ENCODE results near the gene LHX5.

LHX5 gene

DNA sequence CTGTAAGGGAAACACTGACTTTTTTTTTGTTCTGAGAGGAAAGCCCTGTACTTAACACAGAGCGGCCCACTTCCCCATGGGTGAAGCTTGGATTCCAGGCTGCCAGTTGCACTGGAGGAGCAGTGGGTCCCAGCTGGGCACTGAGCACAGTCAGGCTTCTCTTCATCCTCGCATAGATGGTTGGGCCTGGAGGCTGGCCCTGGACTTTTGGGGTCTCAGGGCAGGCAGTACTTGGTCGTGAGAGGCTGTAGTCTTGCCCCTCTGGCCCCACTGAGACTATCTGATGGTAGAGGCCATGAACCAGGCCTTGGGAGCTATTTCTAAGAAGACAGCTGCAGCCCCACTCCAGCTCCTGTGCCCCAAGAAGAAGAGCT, 6.2 kb upstream of the LHX5 start:
- no peak for DNase-seq (ENCODE audit: low spot score)

DNA sequence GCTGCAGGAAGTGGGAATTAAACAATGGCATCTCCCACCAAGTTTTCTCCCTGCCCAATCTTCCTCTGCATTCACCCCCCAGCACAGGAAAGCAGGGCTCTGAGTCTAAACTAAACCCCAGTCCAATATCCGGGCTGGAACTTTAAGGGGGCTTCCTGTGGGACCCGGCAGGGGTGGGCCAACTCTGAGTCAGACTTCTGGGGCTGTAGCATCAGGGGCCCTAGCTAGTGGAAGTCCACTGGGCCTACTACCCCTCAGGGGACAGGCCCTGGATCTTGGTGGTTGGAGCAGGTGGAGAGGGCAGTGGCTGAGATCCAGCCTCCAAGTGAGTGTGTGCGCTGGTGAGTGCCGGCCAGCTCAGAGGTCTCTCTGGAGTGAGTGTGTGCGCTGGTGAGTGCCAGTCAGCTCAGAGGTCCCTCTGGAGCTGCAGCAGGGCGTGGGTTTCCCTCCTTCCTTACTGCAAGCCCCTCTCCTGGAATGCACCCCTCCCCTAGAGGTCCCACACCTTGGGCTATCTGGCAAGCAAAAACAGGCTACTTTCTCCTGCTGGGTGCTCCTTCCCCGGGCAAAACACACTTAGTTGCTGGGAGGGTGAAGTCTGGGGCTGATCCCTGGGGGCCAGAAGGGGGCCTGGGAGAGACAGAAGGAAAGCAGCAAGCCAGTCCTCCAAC, 5.6 kb upstream of the LHX5 start:
- no peak for DNase-seq (ENCODE audit: low spot score)

DNA sequence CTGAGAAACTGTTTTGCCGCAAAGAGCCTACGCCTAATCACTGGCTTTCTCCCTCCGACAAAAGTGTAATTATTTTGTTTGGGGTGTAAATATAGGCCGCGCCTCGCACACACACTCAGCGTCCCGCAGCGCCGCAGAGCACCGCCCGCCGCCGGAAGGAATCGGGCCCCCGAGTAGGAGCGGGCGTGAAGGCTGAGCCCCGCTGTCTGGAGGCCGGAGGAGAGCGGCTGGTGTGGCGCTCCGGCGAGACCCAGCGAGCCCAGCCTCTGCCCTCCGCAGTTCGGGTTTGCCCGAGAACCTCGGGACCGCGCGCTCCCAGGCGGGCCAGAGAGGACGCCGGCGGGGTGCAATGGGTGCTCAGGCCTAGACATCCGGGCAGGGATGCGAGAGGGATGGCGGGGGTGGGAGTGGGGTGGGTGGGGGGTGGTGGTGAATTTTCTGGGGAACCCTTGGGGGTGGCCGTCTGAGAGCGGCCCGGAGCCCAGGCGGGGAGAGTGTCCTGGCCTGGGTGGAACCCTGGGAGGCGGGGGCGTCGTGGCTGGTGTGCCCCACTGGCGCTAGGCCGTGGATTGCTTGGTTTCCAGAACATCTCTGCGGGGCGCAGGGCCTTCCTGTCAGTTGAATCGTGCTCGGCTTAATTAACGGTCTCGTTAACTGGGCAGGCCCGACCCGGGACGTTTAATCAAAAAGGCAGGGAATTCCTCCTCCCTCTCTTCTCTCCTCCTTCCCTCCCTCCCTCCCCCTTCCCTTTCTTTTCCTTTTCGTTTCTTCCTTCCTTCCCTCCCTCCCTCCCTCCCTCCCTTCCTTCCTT, 4.7 kb upstream of the LHX5 start:
- DNase-seq (ENCODE audit: low spot score) = no peak

DNA sequence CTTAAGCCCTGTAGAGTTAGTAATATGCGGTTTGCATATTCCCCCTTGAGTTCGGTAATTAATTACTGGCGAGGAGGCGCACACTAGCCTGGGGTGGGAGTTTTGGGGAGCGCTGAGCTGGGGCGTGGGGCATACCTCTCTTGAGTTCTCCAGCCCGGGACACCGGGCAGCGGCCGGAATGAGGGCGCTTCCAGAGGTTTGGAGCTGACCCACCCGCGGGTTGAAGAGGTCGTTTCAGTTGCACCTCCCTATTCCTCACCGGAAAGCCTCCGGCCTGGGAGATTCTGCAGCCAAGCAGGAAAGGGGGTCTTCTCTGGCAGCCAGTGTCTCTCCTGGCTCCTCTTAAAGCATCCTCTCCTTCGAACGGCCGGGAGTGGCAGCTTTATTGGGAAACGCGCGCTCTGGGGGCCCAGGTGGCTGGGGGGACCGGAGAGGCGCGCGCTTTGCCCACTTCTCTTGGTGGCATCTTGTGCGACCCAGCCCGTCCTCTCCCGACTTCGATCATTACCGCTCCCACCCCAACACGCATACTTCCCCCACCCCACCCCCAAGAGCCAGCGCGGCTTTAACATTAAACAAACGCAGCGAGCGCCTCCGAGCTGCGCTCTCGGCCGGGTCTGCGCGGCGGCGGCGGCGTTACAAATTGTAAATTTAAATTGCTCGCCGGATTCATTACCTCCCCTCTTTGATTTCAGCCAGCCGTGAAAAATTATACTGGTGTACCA, 3.9 kb upstream of the LHX5 start:
- no peak for DNase-seq (ENCODE audit: low spot score)

DNA sequence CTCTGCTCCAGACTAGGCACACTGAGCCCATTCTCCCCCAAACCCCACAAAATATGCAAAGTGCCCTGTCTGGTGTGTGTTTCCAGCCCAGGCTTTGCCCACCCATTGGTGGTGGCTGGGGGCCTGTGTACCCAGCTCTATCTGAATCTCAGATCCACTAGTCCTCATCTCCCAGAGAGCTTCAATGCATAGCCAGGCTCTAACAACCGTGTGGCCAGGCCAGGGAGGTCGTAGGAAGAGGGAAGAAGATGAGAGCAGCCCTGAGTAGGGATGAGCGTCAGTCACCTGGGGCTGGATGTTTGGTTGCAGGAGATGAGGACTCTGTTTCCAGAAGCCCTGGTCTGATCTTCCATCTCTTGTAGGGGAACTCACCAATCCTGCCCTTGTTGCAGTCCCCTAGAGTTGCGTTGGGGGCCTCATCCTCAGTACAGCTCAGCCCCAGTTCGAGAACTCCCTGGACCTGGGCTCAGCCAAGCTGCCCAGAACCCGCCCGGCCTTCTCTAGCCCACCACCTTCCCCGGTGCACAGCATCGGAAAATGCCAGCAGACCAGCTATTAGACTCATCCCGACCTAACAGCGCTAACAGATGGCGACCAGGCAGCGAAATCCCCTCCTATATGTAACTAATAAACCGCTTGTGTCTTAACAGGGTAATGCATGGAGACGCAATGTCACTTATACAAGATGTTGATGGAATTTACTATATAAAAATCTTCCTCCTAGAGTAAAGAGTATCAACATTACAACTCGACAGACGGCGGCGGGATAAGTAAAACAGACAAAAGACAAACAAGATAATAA, 3.2 kb upstream of the LHX5 start:
- DNase-seq (ENCODE audit: low spot score) = no peak

DNA sequence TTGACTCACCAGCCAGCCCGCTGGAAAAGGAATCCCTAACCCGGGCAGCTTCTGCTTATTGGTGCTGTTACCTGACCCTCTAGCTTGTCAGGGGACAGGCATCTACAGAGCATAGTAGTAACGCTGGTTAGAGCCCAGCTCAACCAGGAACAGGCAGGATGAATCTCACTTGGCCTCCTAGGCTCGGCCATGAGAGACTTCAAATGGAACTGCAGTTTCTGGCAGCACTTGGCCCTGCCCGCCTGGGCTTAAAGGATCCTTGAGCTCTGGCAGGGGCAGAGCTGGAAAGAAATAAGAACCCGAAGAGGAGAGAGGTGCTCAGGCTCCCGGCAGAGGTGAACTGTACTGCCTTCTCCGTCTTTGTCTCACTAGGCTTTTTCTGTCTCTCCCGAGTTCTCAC, 2.3 kb upstream of the LHX5 start:
- DNase-seq (ENCODE audit: low spot score) = no peak

DNA sequence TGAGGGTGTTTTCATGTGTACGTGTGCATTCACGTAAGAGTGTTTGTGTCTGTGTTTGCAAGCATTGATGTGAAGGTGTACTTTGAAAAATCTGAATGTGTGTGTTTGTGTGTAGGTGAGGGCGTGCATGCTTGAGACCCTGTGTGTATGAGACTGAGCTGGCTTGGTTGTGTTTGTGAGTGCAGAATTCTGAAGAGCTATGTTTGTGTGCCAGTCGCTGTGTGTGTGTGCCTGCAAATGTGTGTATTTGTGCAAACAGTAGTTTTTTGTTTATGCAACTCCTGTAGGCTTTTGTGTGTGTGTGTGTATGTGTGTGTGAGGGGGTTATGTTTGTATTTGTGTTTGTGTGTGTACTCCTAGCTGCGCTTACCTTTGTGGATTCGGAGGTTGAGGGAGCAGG, 1.7 kb upstream of the LHX5 start:
- no peak for DNase-seq (ENCODE audit: low spot score)

DNA sequence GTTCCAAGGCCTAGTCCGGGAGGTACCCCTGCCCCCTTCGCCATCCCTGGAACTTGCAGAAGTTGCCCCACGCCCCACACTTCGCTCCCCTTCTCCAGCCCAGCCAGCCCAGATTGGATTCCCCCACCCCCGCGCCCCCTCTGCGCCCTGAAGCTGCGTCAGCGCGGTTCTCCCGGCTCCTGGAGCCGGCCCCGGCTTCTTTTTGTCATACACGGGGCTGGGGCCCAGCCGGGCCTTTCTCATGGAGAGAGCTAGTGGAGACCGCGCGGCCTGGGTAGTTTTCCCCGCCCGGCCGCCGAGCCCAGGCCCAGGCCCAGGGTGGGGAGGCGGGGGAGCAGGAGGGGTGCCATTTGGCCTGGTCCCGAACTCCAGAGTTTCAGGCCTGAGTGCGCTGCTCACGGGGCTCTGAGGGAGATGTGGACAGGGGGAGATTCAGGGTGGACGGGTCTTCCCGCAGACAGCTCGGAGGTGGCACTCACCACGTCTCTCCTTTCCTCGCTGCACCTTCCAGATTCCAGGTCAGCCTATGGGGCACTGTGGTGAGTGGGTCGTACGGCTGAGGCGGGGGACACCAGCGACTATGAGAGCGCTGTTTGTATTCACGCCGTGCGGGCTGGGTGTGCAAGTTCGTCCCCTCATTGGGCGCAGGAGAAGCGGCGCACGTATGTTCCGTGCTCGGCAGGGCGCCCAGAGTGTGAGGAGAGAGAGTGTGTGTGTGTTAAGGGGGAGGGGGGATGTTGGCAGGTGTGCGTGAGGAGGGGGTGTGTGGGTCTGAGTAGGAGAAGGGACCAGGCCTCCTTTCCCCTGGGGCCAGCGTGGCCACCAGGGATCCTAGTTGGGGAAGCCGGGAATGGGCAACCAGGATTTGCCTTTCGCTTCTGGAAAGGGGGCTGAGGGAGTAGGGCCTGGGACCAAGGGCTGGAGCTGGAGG, 785 bp upstream of the LHX5 start:
- DNase-seq (ENCODE audit: low spot score) = no peak

DNA sequence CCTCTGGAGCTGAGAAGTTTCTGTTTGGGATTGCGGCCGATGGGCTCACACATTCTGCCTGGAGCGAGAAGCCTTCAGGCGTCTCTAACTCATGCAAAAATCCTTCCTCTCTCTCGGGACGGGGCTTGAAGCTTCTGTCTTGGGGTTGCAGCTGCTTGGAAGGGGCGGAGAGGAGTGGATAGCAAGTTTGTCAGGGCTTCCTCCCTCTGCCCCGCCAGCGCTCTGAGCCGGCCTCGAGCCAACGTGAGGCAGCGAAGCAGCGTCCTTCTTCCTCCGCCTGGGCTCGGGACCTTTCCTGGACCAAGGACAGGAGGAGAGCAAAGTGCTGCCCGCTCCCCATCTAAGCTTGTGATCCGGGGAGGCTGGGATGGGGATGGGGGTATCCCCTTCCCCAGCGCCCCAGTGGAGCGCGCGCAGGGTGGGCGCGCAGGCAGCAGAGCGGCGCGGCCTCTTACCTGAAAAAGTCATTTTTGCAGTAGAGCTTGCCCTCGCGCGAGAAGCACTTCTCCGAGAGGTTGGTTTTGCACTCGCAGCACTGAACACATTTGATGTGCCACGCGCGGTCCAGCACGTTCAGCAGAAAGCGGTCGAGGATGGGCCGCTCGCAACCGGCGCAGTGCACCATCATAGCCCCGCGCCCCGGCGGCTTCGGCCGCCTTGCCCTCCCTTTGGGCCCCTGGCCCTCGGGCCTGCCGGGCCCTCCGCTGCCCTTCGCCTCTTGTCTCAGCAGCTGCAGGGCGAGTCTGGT, 626 bp downstream of the LHX5 start:
- no peak for DNase-seq (ENCODE audit: low spot score)

DNA sequence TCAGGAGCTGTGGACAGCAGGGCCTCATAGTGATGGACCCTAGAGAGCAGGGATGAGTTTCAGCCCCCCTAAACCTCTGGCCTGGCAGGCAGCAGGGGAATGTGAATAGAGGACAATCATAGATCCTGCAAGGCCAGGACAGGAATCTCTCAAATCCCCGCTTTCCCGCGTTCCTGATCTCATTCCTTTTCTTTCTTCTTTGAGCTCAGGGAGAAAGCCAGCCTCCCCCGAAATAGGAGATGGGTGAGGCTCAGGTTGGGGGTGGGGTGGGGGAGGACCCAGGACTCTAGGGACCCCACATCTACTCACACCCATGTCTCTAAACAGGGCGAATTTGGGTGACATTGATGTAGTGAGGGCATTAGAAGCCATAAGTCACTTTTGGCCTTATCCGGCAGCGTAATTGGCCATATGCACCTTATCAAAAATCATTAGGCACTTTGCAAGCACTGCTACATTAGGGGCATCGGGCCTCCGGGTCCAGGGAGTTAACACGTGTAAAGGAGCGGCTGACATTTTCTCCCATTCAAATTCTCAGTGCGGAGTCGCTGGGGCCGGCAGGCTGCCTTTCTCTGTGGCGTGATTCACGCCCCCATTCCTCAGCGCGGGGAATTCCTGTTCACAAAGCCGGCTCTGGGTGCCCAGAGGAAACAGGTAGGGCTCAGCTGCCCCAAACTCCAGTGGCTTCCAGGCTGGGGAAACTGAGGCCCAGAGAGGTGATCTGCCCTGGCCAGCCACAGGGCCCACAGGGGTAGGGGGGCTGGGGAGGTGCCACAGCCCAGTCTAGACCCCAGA, 1.5 kb downstream of the LHX5 start:
- DNase-seq (ENCODE audit: low spot score) = no peak

DNA sequence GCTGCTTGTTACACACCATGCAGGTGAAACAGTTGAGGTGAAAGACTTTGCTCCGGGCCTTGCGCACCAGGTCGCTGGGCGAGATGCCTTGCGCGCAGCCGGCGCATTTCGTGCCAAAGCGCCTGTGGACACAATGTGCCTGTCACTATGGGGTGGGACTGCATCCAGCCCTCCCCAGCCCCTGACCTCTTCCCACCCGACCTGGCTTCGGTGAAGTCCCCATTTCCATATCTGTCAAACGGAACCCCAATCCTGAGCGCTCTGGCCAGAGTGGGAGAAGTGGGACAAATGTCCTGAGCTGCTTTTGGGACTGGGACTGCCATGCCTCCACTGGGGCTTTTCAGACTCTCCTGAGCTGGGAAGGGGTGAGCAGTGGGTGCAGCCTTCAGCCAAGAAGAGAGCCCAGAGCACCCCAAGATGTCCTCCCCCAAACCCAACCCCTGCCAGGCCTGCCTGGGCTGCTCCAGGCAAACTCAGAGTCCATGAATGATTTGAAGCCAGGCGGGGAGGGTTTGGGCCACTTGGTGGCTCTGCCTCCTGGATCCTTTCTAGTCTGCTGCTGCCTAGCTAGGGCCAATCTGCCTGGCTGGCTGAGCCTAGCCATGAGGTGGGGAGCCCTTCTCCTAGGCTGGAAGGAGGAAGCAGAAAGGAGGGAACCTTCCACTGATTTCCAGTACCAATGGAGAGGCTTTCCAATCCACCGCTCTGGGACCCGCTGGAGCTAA, 2.3 kb downstream of the LHX5 start:
- no peak for DNase-seq (ENCODE audit: low spot score)

DNA sequence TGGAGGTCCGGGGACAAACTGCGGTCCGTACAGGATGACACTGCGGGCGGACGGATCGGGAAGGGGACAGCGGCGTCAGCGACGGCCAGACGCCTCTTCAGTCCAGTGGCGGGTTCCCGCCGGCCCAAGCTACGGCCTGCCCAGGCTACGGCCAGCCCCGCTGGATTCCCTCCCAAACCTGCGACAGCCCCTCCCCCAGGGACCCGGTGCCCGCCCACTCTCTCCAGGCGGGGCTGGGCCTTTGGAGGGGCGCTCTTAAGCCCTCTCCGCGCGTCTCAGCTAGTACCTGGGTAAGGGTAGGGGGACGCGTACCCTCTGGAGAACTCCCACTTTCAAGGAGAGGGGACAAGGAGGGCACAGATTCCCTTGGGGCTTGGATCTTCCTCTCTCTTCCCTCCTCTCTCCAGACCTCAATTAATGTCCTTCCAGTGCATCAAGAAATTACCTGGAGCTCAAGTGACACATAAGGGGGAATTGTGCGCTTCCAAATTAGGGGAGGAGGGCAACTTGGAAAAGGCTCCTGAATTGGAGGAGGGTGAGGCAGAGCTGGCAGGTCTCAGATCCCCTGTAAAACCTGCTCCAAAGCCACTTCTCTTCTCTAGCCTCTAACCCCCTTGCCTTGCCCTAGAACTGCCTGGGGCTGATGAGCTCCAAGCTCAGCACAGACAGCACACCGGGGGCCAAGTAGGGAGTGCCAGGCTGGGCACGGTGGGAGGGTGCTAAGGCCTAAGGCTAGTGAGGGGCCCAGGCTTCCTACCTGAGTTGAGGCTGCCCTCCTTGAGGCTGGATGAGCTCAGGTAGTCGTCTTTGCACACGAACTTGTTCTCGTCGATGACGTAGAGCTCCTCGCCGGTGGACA, 3.1 kb downstream of the LHX5 start:
- DNase-seq (ENCODE audit: low spot score) = no peak

DNA sequence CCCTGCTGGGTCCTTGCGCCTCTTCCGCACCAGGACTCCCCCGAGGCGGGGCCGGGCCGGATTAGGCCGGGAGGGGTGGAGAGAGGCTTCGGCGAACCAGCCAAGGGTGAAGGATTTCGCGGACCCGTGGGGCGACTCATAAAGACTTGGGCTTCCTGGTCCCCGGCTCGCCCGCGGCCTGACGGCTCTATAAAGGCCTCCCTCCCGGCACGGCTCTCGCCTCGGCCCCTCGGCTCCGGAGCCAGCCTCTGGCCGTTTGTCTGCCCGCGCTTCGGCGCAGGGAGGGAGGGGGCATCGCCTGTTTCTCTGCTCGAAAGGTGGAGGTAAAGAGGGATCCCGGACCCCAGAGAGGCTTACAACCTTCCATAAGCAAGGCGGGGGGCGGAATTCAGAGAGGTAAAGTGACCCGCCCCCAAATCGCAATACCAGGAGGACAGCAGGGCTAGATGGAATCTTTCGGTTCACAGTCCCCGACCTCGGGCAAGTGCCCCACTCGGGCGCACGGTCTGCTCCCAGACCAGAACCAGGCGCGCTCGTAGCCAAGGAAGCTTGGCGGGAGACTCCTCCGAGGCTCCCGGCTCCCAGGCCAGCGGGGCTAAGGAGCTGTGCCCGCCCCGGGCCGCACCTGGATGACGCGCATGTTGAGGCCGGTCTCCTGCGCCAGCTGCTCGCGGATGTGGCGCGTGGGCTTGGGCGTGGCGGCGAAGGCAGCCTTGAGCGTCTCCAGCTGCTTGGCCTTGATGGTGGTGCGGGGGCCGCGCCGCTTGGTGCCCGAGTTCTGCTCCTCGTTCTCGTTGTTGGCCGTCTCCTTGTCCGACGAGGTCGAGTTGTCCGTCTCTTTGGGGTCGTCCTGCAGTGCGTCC, 3.9 kb downstream of the LHX5 start:
- DNase-seq (ENCODE audit: low spot score) = no peak

DNA sequence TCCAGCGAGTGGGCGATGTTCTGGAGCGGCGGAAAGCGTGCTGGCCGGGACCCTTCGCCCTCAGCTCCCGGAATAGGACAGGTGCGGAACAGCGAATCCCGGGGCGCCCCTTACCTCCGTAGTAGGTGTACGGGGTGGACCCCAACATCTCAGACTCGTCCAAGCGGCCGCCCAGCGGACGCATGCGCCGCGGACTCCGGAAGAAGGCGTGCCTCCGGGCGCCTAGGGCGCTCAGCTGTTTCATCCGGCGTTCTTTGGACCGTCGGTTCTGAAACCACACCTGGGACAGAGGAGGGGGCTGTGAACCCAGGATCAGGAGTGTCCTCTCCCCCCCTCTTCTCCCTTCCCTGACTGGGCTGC, 4.5 kb downstream of the LHX5 start:
- DNase-seq (ENCODE audit: low spot score) = no peak

DNA sequence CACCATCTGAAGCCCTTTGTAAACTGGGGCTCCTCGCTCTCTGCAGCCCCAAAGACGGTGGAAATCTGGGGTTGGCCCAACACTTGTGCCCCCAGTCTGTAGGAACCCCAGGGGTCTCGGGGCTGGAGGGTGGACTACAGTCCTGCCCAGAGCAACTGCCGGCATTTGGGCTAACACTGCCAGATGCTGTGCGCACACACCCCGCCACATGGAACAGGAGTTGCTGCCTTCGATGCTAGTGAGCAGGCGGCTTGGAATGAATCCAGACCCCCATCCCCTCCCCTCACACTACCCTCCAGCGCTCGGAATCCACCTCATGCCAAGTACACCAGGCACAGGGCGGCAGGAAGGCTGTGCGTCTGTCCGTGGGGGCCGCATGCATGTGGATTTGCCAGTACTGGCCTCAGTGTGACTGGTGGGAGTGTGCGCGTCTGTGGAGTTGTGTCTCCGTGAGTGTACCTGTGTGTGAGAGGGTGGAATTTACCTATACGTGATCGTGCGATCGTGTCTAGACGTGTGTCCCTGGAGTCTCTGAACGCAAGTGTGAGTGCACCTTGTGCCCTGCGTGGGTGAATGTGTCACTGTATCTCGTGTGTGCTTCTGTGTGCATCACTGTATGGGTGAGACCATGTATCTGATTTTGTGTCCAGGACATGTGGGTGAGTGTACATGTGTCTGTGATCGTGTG, 5.1 kb downstream of the LHX5 start:
- no peak for DNase-seq (ENCODE audit: low spot score)

DNA sequence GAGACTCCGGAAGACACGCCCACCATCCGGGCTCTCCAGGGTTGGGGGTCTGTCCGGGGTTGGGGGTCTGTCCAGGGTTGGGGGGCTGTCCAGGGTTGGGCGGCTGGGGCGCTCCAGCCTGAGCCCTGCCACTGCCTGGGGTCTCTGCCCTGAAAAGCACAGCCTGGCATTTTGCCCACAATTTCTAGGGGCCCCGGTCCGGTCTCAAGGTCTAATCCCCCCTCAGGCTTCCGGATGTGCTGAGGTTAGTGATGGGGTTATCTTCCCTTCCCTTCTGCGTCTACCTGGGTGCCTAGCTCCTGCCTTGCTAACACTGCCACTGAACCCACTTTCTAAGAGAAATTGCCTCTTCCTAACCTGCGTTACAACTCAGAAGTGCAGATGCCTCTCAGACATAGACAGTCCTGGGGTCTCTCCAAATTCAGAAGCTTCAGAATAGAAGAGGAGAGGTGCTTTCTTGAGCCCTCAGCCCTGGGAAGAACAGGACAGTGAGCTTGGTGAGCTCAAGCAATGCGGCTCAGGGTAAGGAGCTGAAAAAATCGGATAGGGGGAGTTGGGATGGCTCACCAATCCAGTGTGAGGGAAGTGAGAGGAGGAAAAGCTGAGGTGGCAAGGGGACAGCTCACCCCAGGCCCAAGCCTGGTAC, 5.7 kb downstream of the LHX5 start:
- DNase-seq (ENCODE audit: low spot score) = no peak

All from germinal center (tissue), 1 donor.